NT2/D1 (cell line): ENCODE measurements around the gene GRIN3B.

Source experiments
- SUZ12 ChIP-seq: IDR thresholded peaks from 2 replicates; pipeline ENCODE4 v1.6.1; 2011; ENCODE audit not compliant: insufficient read length, insufficient read depth; ENCODE audit errors: extremely low read depth
- YY1 ChIP-seq: IDR thresholded peaks from 2 replicates; pipeline ENCODE4 v1.6.1; 2011; ENCODE audit not compliant: insufficient read length, insufficient read depth
- ZNF274 ChIP-seq: IDR thresholded peaks from 2 replicates; pipeline ENCODE4 v1.6.1; 2011; ENCODE audit warnings: mild to moderate bottlenecking, low read depth, low read length

GRCh38 chr19:991932-992669 lies 8.1 kb upstream of the GRIN3B start:
- no peak for TF ChIP-seq YY1
- TF ChIP-seq ZNF274: no peak
- TF ChIP-seq SUZ12: no peak
